Neural crest cell (in vitro differentiated cells): Measurements from ENCODE around the gene OSBPL2. TPM values are rescaled to one million over a fixed set of nuclear protein-coding genes. Genes with fewer than 3 reads are reported as not detected.

Source experiments
- DNase-seq: peaks from one replicate; pipeline ENCODE4 v3.0.0; 2021; ENCODE audit warnings: low read depth, mixed read lengths, low spot score
- H3K27ac Mint-ChIP-seq: one replicate; pipeline ENCODE4 v1.8.0; 2021; ENCODE audit warnings: mild to moderate bottlenecking, mixed read lengths; ENCODE audit not compliant: unreplicated experiment
- H3K27me3 Mint-ChIP-seq: 2 replicates; pipeline ENCODE4 v1.8.0; 2021; ENCODE audit warnings: low read depth, mild to moderate bottlenecking, mixed read lengths
- H3K36me3 Mint-ChIP-seq: 2 replicates; pipeline ENCODE4 v1.8.0; 2021; ENCODE audit warnings: low read depth, mild to moderate bottlenecking, mixed read lengths
- H3K4me1 Mint-ChIP-seq: 2 replicates; pipeline ENCODE4 v1.8.0; 2021; ENCODE audit warnings: mixed read lengths
- H3K4me3 Mint-ChIP-seq: one replicate; pipeline ENCODE4 v1.8.0; 2021; ENCODE audit warnings: mild to moderate bottlenecking, mixed read lengths
- H3K9me3 Mint-ChIP-seq: 2 replicates; pipeline ENCODE4 v1.8.0; 2021; ENCODE audit warnings: mixed read lengths
- total RNA-seq: library from RNA; stranded (reverse); gene quantifications from 2 replicates; pipeline ENCODE4 v1.2.1, GENCODE V29; 2021
- TF ChIP-seq, protein P1 (sequence below): fragments of 200-600 bp; sonication (generic); conservative IDR thresholded peaks from 2 replicates; pipeline ENCODE4 v1.5.0; 2021; ENCODE audit warnings: antibody characterized with exemption, mild to moderate bottlenecking

OSBPL2 gene
- total RNA-seq, 1 donor from 2014 or later: 33.1 TPM

- H3K9me3 Mint-ChIP-seq: no peaks in the 10 kb centered on the region
- H3K27ac Mint-ChIP-seq: no peak overlapping the region
- H3K36me3 Mint-ChIP-seq: no peaks in the 10 kb centered on the region
- no peaks in the 10 kb centered on the region for H3K27me3 Mint-ChIP-seq
- TF ChIP-seq, protein P1, sequence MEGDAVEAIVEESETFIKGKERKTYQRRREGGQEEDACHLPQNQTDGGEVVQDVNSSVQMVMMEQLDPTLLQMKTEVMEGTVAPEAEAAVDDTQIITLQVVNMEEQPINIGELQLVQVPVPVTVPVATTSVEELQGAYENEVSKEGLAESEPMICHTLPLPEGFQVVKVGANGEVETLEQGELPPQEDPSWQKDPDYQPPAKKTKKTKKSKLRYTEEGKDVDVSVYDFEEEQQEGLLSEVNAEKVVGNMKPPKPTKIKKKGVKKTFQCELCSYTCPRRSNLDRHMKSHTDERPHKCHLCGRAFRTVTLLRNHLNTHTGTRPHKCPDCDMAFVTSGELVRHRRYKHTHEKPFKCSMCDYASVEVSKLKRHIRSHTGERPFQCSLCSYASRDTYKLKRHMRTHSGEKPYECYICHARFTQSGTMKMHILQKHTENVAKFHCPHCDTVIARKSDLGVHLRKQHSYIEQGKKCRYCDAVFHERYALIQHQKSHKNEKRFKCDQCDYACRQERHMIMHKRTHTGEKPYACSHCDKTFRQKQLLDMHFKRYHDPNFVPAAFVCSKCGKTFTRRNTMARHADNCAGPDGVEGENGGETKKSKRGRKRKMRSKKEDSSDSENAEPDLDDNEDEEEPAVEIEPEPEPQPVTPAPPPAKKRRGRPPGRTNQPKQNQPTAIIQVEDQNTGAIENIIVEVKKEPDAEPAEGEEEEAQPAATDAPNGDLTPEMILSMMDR: no peak
- H3K4me1 Mint-ChIP-seq: no peaks in the 10 kb centered on the region
- H3K4me3 Mint-ChIP-seq: no peak overlapping the region
- no peak for DNase-seq
These were observed 77.5 kb downstream of the OSBPL2 start for GRCh38 chr20:62315773-62316172.

GRCh38 chr20:62316331-62317166, 78.2 kb downstream of the OSBPL2 start:
- H3K27ac Mint-ChIP-seq: no peak overlapping the region
- no peak overlapping the region for H3K4me3 Mint-ChIP-seq
- H3K4me1 Mint-ChIP-seq: no peaks in the 10 kb centered on the region
- no peak for DNase-seq
- H3K27me3 Mint-ChIP-seq: no peaks in the 10 kb centered on the region
- no peaks in the 10 kb centered on the region for H3K9me3 Mint-ChIP-seq
- TF ChIP-seq, protein P1: no peak
- H3K36me3 Mint-ChIP-seq: no peaks in the 10 kb centered on the region

DNA sequence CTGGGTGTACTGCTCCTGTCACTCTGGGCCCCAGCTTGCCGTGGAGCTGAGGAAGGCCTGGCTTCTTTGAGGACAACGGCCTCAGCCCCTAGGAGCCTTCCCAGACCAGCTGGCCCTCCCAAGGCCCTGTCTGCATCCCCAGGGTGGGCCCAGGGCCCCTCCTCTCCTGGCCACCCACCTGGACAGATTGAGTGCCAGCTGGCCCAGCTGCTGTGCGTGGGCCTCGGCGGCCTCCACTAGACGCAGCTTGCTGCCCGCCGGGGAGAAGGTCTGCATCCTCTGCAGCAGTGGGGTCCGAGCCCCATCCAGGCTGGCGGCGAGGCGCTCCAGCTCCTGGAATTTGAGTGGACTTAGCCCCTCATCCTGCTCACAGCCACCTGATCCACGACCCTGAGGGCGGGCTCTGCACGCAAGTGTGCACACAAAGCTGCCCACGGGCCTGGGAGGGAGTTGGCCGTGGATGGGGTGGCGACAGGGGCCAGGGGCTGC, 78.9 kb downstream of the OSBPL2 start:
- no peaks in the 10 kb centered on the region for H3K4me1 Mint-ChIP-seq
- no peak overlapping the region for H3K4me3 Mint-ChIP-seq
- H3K27me3 Mint-ChIP-seq: no peaks in the 10 kb centered on the region
- TF ChIP-seq, protein P1: no peak
- no peak for DNase-seq
- no peaks in the 10 kb centered on the region for H3K9me3 Mint-ChIP-seq
- no peaks in the 10 kb centered on the region for H3K36me3 Mint-ChIP-seq
- H3K27ac Mint-ChIP-seq: no peak overlapping the region

DNA sequence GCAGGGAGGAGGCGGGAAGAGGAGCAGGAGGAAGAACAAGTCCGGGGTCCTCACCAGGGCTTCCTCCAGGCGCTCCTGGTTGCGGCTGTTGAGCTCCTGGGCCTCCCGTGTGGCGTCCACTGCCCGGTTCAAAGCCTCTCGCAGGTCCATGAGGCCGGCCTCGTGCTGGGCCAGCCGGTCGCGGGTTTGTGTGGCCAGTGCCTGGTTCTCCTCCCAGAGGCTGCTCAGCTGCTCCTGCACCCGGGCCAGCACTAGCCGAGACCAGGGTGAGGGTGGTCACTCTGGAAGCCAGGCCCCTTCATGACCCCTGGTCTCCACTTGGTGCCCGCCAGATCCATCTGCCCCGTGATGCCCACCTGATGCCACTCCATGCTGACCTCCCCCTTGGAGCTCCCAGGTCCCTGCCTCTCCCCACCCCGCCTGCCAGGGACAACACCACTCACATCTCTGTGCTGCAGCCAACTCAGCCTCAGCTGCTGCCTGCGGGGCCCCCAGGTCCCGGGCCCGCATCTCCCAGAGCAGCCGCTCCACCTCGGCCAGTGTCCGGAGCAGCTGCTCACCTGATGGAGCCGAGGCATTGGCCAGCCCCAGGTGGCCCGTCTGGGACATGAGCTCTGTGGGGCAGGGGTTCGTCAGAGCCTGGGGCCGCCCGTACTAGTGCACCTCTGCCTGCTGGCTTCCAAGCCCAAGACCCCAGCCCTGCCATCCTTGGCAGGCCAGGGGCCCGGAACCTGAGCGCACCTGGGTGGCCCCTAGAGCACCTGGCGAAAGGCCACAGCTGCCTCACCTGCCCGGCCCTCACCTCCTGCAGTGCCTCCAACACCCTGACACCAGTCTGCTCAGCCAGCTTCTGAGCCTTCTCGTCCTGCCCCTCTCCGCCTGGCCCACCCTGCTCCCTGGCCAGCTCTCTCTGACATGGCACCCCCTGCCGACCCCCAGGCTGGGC, 80.4 kb downstream of the OSBPL2 start:
- Mint-ChIP-seq H3K4me1 (no peaks in the 10 kb centered on the region), H3K4me3 (no peak overlapping the region), H3K9me3 (no peaks in the 10 kb centered on the region), H3K36me3 (no peaks in the 10 kb centered on the region), H3K27me3 (no peaks in the 10 kb centered on the region), H3K27ac (no peak overlapping the region)
- no peak for DNase-seq
- TF ChIP-seq, protein P1: no peak

DNA sequence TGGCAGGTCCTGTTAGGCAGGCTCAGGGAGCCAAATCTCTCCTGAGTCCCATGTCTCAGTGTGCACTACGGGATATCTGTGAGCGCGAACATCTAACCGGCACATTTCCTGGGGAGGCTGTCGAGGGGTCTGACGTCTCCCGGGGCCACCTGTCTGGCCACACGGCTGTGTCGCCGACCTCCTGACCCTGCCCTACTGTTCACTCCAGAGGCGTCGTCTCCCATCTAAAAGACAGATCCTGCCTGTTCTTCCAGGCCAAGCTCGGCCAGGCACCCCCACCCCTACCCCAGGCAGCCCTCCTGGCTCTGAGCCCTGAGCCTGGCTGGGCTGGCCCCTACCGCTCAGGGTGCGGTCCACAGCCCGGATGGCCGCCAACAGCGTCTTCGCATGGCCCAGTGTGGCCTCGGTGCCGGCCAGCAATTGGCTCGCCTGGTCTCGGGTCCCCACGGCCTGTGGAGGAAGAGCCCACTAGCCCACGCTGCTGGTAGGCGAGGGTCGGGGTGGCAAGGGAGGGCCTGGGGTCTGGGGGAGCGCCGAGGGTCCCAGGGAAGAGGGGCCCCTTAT, 81.1 kb downstream of the OSBPL2 start:
- H3K4me3 Mint-ChIP-seq: peak overlapping the region; percentile 6
- no peaks in the 10 kb centered on the region for H3K27me3 Mint-ChIP-seq
- H3K36me3 Mint-ChIP-seq: no peaks in the 10 kb centered on the region
- no peak overlapping the region for H3K27ac Mint-ChIP-seq
- H3K9me3 Mint-ChIP-seq: no peaks in the 10 kb centered on the region
- H3K4me1 Mint-ChIP-seq: no peaks in the 10 kb centered on the region
- DNase-seq: no peak
- TF ChIP-seq, protein P1: no peak
